NCI-H526 (cell line): ENCODE data around the gene CBY2.
"Not testable (repeated sequence)": the region's sequence is repeated elsewhere in the genome, so short reads cannot be mapped to it uniquely, and the experiment has no call there.

Experiments used
- DNase-seq, 2 experiments: peaks; one replicate each; lab custom pipeline; 2025; lab: John Stamatoyannopoulos, UW

Gene CBY2

DNA sequence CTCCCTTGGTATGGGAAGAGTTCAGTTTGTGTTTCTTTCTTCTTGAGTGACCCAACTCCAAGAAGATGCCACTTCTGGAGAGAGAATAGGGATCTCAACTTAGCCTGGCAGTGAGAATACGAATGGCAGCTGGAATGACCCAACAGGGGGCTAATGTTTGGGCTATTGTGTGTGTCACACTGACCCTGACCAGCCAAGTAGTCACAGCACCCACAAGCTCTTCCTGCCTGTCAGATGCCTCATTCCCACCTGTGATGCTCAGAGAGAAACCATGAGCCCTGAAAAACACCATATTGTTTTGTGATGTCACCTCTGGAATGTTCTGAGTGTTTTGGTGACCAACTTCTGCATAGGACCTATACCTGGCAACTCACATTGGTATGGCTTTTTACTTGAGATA lies at the start of gene CBY2:
CBY2 (plus strand) TSS at position 233 of the 400 bp plus-strand sequence; CDS start at position 304, 71 bp downstream.
- no peak for DNase-seq

- no peak for DNase-seq
Observed at GRCh38 chr13:45654633-45655349, 47.3 kb upstream of the CBY2 start.

- no peak for DNase-seq
Observed at GRCh38 chr13:45658586-45659235, 43.4 kb upstream of the CBY2 start.

- no peak for DNase-seq
Observed at GRCh38 chr13:45659536-45659935, 42.6 kb upstream of the CBY2 start.

GRCh38 chr13:45660458-45660857 lies 41.7 kb upstream of the CBY2 start:
- DNase-seq = not testable (repeated sequence)

GRCh38 chr13:45662162-45662561 lies 40.0 kb upstream of the CBY2 start:
- DNase-seq = no peak

DNA sequence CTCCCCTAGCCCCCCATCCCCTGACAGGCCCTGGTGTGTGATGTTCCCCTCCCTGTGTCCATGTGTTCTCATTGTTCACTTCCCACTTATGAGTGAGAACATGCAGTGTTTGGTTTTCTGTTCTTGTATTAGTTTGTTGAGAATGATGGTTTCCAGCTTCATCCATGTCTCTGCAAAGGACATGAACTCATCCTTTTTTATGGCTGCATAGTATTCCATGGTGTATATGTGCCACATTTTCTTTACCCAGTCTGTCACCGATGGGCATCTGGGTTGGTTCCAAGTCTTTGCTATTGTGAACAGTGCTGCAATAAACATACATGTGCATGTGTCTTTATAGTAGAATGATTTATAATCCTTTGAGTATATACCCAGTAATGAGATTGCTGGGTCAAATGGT lies 39.2 kb upstream of the CBY2 start:
- not testable (repeated sequence) for DNase-seq

- peak in 1 of 2 experiments; percentile 27 for DNase-seq
Observed at GRCh38 chr13:45669626-45670025, 32.5 kb upstream of the CBY2 start.

DNA sequence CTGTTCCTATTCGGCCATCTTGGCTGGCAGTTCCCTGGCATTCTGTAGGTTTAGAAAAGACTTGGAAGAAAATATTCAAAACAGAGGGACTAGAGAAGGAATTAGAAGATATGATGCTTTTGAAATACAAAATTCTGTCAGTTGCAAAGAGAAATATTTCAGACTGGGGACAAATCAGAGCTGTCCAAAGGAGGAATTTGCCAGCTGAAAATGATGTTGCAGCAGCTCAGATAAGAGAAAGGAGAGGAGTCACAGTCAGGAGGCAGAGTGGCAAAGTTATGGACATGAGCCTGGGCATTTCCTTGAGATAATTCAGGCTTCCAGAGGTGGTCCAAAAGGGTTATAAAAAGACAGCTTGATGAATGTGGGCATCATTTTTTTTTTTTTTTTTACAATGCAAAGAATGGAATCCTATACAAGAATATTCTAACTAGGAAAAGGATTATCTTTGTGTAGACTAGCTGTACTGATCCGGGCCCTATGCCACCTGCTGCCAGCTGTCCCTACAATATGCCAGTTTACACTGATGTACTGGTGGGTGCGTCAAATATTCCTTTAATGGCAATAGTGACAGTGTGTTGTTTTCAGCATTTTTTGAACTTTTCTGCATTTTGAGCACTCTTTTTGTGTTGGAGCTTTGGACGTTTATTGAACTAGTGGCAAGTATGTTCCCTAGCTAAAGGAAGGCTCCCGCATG lies 31.8 kb upstream of the CBY2 start:
- DNase-seq = peak; percentile 14 to 35

- DNase-seq = no peak
Observed at GRCh38 chr13:45674908-45675307, 27.2 kb upstream of the CBY2 start.

DNA sequence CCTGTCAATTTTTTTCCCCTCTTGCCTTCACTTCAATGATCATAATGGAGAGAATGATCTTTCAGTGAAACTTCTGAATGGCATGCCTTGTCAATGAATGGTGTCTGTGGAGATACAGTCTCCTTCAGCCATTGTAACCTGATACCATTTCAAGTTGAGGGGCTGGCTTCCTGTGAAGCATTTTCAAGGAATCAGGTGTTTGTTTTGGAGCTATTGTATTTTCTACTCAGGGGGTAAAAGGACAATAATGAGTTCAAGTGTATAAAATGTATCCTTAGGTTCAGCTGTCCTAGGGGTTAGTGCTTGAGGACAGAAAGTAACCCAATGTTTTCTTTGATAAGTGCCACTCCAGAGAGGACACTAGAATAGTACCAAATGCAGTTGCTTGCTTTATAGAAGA lies 23.8 kb upstream of the CBY2 start:
- DNase-seq = peak in 1 of 2 experiments; percentile 10

DNA sequence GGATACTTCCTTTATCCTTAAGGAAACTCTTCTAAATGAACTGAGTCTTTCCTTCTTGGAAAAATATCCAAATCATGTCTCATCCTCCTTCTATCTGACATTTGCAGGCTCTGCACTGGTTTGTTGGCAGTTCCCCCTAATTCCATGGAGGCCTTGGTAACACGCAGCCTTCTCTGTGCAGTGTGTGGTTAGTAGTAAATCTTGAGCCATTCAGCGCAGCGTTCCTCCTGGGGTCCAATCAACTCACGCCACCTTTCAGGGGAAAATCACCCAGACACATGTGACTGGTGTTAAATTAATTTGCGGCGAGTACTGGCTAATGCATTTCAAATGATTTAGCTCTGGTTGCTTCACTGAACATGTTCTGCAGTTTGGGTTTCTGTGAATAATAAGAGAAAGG lies 21.0 kb upstream of the CBY2 start:
- no peak for DNase-seq

DNA sequence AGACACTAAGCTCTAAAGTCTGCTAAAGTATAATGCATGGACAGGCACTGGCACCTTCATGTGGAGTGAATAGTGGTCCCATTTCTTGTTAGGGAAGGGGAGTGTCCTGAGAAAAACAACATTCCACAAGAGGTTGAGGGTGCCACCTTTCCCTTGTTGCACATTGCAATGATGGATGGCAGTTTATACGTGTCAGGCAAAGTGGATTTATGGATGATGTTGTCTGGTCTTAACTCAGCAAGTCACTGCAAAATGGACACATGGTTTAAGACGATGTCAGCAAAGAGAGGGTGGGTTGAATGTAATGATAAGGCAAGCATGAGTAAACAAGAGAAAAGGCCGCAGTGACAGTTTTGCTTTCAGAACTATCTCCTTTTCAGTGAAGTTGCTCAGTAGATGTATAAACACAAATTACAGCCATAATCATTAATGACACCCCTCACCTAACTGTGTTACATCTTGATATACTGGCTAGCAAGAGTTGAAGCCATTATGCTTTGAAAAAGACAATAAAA lies 19.6 kb upstream of the CBY2 start:
- DNase-seq = no peak

- DNase-seq = no peak
Observed at GRCh38 chr13:45683701-45684100, 18.4 kb upstream of the CBY2 start.

DNA sequence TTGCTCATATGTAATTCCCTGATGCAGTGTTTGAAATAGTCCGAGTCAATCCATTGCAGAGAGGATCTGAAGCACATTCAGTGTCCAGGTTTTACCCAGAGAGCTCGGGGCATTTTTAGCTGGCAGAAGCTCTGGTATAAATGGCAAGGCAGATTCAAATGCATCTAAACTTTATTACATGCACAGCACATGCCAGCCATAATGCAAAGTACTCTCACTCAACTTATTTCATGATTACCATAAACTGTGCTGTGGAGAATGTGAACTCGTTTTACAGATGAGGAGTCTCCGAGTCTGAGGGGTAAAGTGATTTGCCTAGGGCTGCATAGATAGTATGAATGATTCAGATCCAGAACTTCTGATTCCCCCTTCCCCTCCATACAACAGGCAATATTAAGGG lies 13.5 kb upstream of the CBY2 start:
- DNase-seq = peak; percentile 88

DNA sequence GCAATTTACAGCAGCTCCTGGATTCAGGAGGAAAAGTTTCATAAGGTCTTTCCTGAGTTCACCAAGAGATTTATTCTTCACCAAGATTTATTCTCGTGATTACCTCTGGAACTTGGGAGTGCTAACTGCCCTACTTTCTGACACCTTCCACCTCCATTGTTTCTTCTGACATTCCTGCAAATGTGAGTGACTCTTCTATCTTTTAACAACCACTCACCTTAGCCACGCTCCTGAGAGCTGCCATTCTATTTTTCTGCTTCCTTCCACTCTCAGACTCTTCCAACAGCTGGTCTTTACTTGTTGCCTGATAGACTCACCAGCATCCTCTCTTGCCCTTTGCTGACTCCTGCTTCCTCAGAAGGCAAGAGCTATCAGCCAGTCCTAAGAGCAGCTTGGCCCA lies 11.5 kb upstream of the CBY2 start:
- no peak for DNase-seq

DNA sequence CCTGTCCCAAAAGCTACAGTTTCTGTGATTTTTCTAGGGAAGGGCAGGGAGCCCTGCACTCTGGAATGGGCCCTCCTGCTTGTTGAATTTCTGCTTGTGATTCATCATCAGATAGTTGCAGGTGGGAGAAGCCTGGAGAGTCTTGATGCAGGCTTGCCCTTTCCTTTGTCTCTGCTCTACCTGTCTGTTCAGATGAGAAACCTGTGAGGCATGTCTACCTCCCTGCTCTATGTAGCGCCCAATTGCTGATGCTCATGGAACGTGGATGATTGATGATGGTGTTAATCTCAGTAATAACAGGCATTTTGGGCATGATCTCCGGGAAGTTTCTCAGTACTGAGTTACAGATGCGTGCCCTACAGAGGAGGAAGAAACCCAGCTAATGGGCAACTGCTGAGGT lies 10.9 kb upstream of the CBY2 start:
- no peak for DNase-seq

- DNase-seq = no peak
Observed at GRCh38 chr13:45691667-45692066, 10.5 kb upstream of the CBY2 start.

DNA sequence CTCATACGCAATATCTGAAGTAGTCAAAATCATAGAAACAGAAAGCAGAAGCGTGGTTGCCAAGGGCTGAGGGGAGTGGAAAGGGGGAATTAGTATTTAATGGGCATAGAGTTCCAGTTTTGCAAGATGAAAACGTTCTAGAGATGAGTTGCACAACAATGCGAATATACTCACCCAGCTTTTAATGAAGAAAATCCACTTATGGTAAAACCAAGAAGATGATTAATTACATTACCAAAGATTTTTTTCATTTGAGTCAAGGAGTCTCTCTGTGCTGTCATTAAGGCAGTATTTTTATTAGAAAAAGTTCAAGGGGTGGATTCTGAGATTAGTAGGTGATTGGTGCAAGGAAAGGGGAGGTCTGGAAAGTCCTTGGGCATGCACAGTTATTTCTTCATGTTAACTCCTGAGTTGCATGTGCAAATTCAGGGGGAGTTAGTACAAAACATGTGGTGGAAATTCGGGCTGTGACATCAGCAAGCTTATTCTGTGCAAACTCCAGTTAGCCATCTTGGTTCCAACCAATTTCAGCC lies 6.9 kb upstream of the CBY2 start:
- no peak for DNase-seq

DNA sequence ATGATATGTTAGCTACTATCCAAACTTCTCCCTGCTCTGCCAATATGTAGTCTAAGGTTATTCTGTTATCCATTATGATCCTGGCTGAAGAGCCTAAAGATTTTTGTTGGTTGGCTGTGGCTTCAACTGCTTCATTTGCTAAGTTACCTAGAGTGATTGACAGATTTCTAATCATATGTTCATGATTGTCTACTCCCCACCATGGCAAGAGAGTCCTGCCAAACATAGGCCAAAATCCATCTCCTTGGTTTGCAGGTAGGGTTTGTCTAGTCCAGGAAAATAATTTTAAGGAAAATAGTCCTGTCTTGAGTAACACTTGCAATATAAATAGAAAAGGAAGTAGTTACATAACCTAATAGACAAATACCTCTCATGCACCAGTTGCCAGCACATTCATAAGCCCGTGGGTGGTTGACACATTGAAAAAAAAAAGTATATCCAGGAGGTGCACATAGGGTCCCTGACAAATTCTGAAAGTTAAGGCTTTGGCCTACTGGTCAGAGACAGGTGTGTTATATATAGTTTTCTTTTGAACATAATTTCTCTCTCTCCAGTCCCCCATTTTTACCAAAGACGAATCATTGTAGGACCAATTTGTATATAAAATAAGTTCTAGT lies 5.4 kb upstream of the CBY2 start:
- DNase-seq = no peak

DNA sequence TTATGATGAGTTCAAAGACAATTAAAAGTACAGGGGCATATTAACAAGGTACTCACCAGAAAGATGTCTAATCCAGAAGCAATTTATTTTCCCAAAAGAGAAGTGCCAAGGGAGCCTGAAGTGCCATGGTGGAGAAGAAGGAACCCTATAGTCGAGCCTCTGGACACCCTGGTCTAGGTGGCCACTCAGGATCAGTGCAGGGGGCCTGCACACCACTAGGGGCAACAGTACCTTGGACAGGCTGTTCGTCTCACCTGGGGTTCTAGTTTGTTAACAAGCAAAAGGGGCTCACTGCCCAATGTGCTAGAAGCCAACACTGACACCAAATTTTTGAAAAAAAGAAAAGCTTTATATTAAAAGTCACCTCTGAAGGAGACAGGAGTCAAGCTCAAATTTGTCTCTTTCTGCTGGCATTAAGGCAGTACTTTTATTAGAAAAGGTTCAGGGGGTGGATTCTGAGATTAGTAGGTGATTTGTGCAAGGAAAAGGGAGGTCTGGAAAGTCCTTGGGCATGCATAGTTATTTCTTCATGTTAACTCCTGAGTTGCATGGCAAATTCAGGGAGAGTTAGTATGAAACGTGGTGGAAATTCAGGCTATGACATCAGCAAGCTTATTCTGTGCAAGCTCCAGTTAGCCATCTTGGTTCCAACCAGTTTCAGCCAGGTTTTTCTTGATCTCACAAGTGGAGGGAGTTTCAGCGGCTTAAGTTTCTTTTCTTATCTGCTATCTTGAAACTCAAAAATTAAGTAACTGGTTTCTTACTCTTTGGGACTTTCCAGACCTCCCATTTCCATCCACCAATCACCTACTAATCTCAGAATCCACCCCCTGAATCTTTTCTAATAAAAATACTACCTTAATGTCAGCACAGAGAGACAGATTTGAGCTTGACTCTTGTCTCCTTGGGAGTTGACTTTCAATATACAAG lies 884 bp upstream of the CBY2 start:
- no peak for DNase-seq
